Measurements from ENCODE around the gene RNF113A.
"Not testable (repeated sequence)": the region's sequence is repeated elsewhere in the genome, so short reads cannot be mapped to it uniquely, and the experiment has no call there.

GRCh38 chrX:119821703-119822102 is 49.8 kb downstream of the RNF113A start:
- TF ChIP-seq POLR2A, CTCF (IDR thresholded peaks at IDR 0.05): not testable (repeated sequence)

Data from body of pancreas (tissue), 4 donors.